SK-N-SH treated with all-trans-retinoic acid at 6 μM for 48 hours (cell line): ENCODE measurements around the gene DIP2B.

Source experiments
- ATAC-seq: fragments of 200-7000 bp; cut with Tn5 transposase; 3 replicates; pipeline ENCODE4 v1.9.1; 2020; ENCODE audit warnings: mild to moderate bottlenecking, moderate library complexity
- ARNTL ChIP-seq: fragments of 450-650 bp; formaldehyde crosslinking; IDR thresholded peaks from 2 replicates; pipeline ENCODE4 v1.5.0; 2020; ENCODE audit warnings: low read depth, mild to moderate bottlenecking, moderate library complexity, borderline replicate concordance
- BACH2 ChIP-seq: fragments of 250-450 bp; sonication (Bioruptor Pico); IDR thresholded peaks from 2 replicates; pipeline ENCODE4 v1.9.0; 2021; ENCODE audit warnings: mild to moderate bottlenecking, borderline replicate concordance
- CSDC2 ChIP-seq: fragments of 250-450 bp; sonication (Bioruptor Pico); IDR thresholded peaks from 2 replicates; pipeline ENCODE4 v1.5.0; 2020; ENCODE audit warnings: mild to moderate bottlenecking, moderate library complexity
- ESRRG ChIP-seq: fragments of 250-450 bp; sonication (Bioruptor Pico); IDR thresholded peaks from 2 replicates; pipeline ENCODE4 v1.6.1; 2021; ENCODE audit warnings: mild to moderate bottlenecking
- GLIS3 ChIP-seq: fragments of 250-450 bp; sonication (Bioruptor Pico); IDR thresholded peaks from 2 replicates; pipeline ENCODE4 v1.5.0; 2020; ENCODE audit warnings: mild to moderate bottlenecking, moderate library complexity
- ISL1 ChIP-seq: fragments of 250-450 bp; sonication (Bioruptor Pico); IDR thresholded peaks from 2 replicates; pipeline ENCODE4 v2.1.2; 2022; ENCODE audit warnings: mild to moderate bottlenecking, moderate library complexity
- OSR1 ChIP-seq: fragments of 250-450 bp; sonication (Bioruptor Pico); IDR thresholded peaks from 2 replicates; pipeline ENCODE4 v1.8.0; 2022; ENCODE audit warnings: moderate library complexity, mild to moderate bottlenecking, inconsistent platforms
- POU6F1 ChIP-seq: fragments of 250-450 bp; sonication (Bioruptor Pico); IDR thresholded peaks from 2 replicates; pipeline ENCODE4 v1.8.0; 2021; ENCODE audit warnings: low read depth, mild to moderate bottlenecking, moderate library complexity, borderline replicate concordance
- PPARA ChIP-seq: fragments of 250-450 bp; sonication (Bioruptor Pico); IDR thresholded peaks from 2 replicates; pipeline ENCODE4 v1.5.0; 2020; ENCODE audit warnings: mild to moderate bottlenecking, borderline replicate concordance
- RARB ChIP-seq: fragments of 250-450 bp; sonication (Bioruptor Pico); IDR thresholded peaks from 2 replicates; pipeline ENCODE4 v1.8.0; 2021; ENCODE audit warnings: mild to moderate bottlenecking, moderate library complexity
- SNAI2 ChIP-seq: fragments of 250-450 bp; sonication (Bioruptor Pico); IDR thresholded peaks from 2 replicates; pipeline ENCODE4 v1.5.0; 2020; ENCODE audit warnings: mild to moderate bottlenecking, moderate library complexity
- TCF4 ChIP-seq: fragments of 250-450 bp; sonication (Bioruptor Pico); IDR thresholded peaks from 2 replicates; pipeline ENCODE4 v1.8.0; 2021; ENCODE audit warnings: mild to moderate bottlenecking, moderate library complexity, borderline replicate concordance
- TOX ChIP-seq: fragments of 250-450 bp; sonication (Bioruptor Pico); IDR thresholded peaks from 2 replicates; pipeline ENCODE4 v1.8.0; 2021; ENCODE audit warnings: mild to moderate bottlenecking, moderate library complexity, borderline replicate concordance
- ZC3H10 ChIP-seq: fragments of 250-450 bp; sonication (Bioruptor Pico); IDR thresholded peaks from 2 replicates; pipeline ENCODE4 v1.5.1; 2021; ENCODE audit warnings: mild to moderate bottlenecking, moderate library complexity
- ZFP3 ChIP-seq: fragments of 250-450 bp; sonication (Bioruptor Pico); IDR thresholded peaks from 2 replicates; pipeline ENCODE4 v1.5.0; 2020; ENCODE audit warnings: mild to moderate bottlenecking, moderate library complexity
- ZFP30 ChIP-seq: fragments of 450-650 bp; formaldehyde crosslinking; IDR thresholded peaks from 2 replicates; pipeline ENCODE4 v1.5.0; 2022; ENCODE audit warnings: mild to moderate bottlenecking, moderate library complexity
- ZNF565 ChIP-seq: fragments of 450-650 bp; formaldehyde crosslinking; conservative IDR thresholded peaks from 2 replicates; pipeline ENCODE4 v1.5.0; 2020; ENCODE audit warnings: low read depth, mild to moderate bottlenecking, moderate library complexity
- ZNF70 ChIP-seq: fragments of 450-650 bp; formaldehyde crosslinking; IDR thresholded peaks from 2 replicates; pipeline ENCODE4 v1.5.0; 2020; ENCODE audit warnings: mild to moderate bottlenecking, moderate library complexity
- ZNF8 ChIP-seq: fragments of 450-650 bp; formaldehyde crosslinking; IDR thresholded peaks from 2 replicates; pipeline ENCODE4 v1.5.0; 2020; ENCODE audit warnings: mild to moderate bottlenecking, moderate library complexity
- TF ChIP-seq, protein P1 (sequence below): fragments of 250-450 bp; sonication (Bioruptor Pico); IDR thresholded peaks from 2 replicates; pipeline ENCODE4 v1.5.1; 2020; ENCODE audit warnings: low read depth, mild to moderate bottlenecking, moderate library complexity
- TF ChIP-seq, protein P2 (sequence below): fragments of 250-450 bp; sonication (Bioruptor Pico); IDR thresholded peaks from 2 replicates; pipeline ENCODE4 v1.8.0; 2020; ENCODE audit warnings: mild to moderate bottlenecking, moderate library complexity, borderline replicate concordance
- TF ChIP-seq, protein P3 (sequence below): fragments of 250-450 bp; sonication (Bioruptor Pico); IDR thresholded peaks from 2 replicates; pipeline ENCODE4 v1.5.0; 2020; ENCODE audit warnings: mild to moderate bottlenecking, moderate library complexity

DIP2B gene

GRCh38 chr12:50788561-50788960 lies 283.8 kb downstream of the DIP2B start:
- ATAC-seq: no peak
- no peak for TF ChIP-seq ZC3H10
- TF ChIP-seq ZNF70 (CRISPR knock-in tag): no peak
- TF ChIP-seq ISL1: no peak
- no peak for TF ChIP-seq ZNF8 (CRISPR knock-in tag)
- no peak for TF ChIP-seq ESRRG (CRISPR knock-in tag)
- TF ChIP-seq, protein P1, sequence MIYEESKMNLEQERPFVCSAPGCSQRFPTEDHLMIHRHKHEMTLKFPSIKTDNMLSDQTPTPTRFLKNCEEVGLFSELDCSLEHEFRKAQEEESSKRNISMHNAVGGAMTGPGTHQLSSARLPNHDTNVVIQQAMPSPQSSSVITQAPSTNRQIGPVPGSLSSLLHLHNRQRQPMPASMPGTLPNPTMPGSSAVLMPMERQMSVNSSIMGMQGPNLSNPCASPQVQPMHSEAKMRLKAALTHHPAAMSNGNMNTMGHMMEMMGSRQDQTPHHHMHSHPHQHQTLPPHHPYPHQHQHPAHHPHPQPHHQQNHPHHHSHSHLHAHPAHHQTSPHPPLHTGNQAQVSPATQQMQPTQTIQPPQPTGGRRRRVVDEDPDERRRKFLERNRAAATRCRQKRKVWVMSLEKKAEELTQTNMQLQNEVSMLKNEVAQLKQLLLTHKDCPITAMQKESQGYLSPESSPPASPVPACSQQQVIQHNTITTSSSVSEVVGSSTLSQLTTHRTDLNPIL (CRISPR knock-in tag): no peak
- TF ChIP-seq GLIS3 (CRISPR knock-in tag): no peak
- no peak for TF ChIP-seq BACH2 (CRISPR knock-in tag)
- TF ChIP-seq RARB (CRISPR knock-in tag): no peak
- TF ChIP-seq, protein P2, sequence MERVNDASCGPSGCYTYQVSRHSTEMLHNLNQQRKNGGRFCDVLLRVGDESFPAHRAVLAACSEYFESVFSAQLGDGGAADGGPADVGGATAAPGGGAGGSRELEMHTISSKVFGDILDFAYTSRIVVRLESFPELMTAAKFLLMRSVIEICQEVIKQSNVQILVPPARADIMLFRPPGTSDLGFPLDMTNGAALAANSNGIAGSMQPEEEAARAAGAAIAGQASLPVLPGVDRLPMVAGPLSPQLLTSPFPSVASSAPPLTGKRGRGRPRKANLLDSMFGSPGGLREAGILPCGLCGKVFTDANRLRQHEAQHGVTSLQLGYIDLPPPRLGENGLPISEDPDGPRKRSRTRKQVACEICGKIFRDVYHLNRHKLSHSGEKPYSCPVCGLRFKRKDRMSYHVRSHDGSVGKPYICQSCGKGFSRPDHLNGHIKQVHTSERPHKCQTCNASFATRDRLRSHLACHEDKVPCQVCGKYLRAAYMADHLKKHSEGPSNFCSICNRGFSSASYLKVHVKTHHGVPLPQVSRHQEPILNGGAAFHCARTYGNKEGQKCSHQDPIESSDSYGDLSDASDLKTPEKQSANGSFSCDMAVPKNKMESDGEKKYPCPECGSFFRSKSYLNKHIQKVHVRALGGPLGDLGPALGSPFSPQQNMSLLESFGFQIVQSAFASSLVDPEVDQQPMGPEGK (CRISPR knock-in tag): no peak
- TF ChIP-seq ZFP3 (CRISPR knock-in tag): no peak
- TF ChIP-seq TCF4 (CRISPR knock-in tag): no peak
- TF ChIP-seq, protein P3, sequence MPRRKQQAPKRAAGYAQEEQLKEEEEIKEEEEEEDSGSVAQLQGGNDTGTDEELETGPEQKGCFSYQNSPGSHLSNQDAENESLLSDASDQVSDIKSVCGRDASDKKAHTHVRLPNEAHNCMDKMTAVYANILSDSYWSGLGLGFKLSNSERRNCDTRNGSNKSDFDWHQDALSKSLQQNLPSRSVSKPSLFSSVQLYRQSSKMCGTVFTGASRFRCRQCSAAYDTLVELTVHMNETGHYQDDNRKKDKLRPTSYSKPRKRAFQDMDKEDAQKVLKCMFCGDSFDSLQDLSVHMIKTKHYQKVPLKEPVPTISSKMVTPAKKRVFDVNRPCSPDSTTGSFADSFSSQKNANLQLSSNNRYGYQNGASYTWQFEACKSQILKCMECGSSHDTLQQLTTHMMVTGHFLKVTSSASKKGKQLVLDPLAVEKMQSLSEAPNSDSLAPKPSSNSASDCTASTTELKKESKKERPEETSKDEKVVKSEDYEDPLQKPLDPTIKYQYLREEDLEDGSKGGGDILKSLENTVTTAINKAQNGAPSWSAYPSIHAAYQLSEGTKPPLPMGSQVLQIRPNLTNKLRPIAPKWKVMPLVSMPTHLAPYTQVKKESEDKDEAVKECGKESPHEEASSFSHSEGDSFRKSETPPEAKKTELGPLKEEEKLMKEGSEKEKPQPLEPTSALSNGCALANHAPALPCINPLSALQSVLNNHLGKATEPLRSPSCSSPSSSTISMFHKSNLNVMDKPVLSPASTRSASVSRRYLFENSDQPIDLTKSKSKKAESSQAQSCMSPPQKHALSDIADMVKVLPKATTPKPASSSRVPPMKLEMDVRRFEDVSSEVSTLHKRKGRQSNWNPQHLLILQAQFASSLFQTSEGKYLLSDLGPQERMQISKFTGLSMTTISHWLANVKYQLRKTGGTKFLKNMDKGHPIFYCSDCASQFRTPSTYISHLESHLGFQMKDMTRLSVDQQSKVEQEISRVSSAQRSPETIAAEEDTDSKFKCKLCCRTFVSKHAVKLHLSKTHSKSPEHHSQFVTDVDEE (CRISPR knock-in tag): no peak
- TF ChIP-seq PPARA (CRISPR knock-in tag): no peak
- no peak for TF ChIP-seq CSDC2
- no peak for TF ChIP-seq TOX (CRISPR knock-in tag)
- TF ChIP-seq ZFP30 (CRISPR knock-in tag): no peak
- TF ChIP-seq SNAI2 (CRISPR knock-in tag): no peak
- TF ChIP-seq ARNTL (CRISPR knock-in tag): no peak
- no peak for TF ChIP-seq POU6F1 (CRISPR knock-in tag)

DNA sequence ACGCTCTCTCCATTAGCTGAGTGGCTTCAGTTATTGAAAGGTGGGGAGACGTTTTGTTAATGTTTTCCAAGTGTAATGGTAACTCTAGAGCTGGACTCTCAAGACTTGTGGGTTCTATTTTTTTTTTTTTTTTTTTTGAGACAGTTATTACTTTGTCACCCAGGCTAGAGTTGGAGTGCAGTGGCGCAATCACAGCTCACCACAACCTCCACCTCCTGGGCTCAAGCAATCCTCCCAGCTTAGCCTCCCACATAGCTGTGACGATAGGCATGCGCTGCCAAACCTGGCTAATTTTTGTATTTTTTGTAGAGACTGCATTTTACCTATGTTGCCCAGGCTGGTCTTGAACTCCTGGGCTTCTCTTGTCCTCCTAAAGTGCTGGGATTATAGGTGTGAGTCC lies 285.3 kb downstream of the DIP2B start:
- ATAC-seq: no peak
- TF ChIP-seq SNAI2 (CRISPR knock-in tag) (no peak), ZC3H10 (no peak), RARB (CRISPR knock-in tag) (no peak), OSR1 (CRISPR knock-in tag) (no peak), POU6F1 (CRISPR knock-in tag) (no peak), ESRRG (CRISPR knock-in tag) (no peak), TOX (CRISPR knock-in tag) (no peak), BACH2 (CRISPR knock-in tag) (no peak), ZFP3 (CRISPR knock-in tag) (no peak), GLIS3 (CRISPR knock-in tag) (no peak), ZNF8 (CRISPR knock-in tag) (no peak), ZNF565 (CRISPR knock-in tag) (no peak)
- TF ChIP-seq, protein P2 (CRISPR knock-in tag): no peak
- TF ChIP-seq, all 23 proteins: peak for 0
